Stimulated activated naive CD8-positive, alpha-beta T cell treated with anti-CD3 and anti-CD28 coated beads, Interleukin-15, Interleukin-2, amounts not matched to agents 100 ng/mL and 50 ng/mL, for 24 hours (primary cell): ENCODE measurements around the gene CELF4.

ENCODE experiments used
- H3K27ac Mint-ChIP-seq: one replicate; pipeline ENCODE4 v1.8.0; 2021; ENCODE audit warnings: mild to moderate bottlenecking, mixed read lengths
- H3K27me3 Mint-ChIP-seq: one replicate; pipeline ENCODE4 v1.8.0; 2021; ENCODE audit warnings: mixed read lengths
- H3K36me3 Mint-ChIP-seq: one replicate; pipeline ENCODE4 v1.8.0; 2021; ENCODE audit warnings: low read depth, mixed read lengths
- H3K4me1 Mint-ChIP-seq: one replicate; pipeline ENCODE4 v1.8.0; 2021; ENCODE audit warnings: low read depth, mixed read lengths
- H3K4me3 Mint-ChIP-seq: one replicate; pipeline ENCODE4 v1.8.0; 2021; ENCODE audit warnings: mild to moderate bottlenecking, mixed read lengths
- H3K9me3 Mint-ChIP-seq: one replicate; pipeline ENCODE4 v1.8.0; 2021; ENCODE audit warnings: mixed read lengths

Gene CELF4

GRCh38 chr18:37529863-37530262 is 35.7 kb downstream of the CELF4 start:
- H3K9me3 Mint-ChIP-seq = no peaks in the 10 kb centered on the region
- H3K27me3 Mint-ChIP-seq = peaks cover 16% of the 10 kb centered on the region
- no peak overlapping the region for H3K4me3 Mint-ChIP-seq
- H3K4me1 Mint-ChIP-seq = no peaks in the 10 kb centered on the region
- H3K36me3 Mint-ChIP-seq = no peaks in the 10 kb centered on the region
- no peak overlapping the region for H3K27ac Mint-ChIP-seq

GRCh38 chr18:37529296-37529695 is 36.3 kb downstream of the CELF4 start:
- Mint-ChIP-seq H3K4me1 (no peaks in the 10 kb centered on the region), H3K27me3 (peaks cover 21% of the 10 kb centered on the region), H3K36me3 (no peaks in the 10 kb centered on the region), H3K4me3 (no peak overlapping the region), H3K9me3 (no peaks in the 10 kb centered on the region), H3K27ac (no peak overlapping the region)

DNA sequence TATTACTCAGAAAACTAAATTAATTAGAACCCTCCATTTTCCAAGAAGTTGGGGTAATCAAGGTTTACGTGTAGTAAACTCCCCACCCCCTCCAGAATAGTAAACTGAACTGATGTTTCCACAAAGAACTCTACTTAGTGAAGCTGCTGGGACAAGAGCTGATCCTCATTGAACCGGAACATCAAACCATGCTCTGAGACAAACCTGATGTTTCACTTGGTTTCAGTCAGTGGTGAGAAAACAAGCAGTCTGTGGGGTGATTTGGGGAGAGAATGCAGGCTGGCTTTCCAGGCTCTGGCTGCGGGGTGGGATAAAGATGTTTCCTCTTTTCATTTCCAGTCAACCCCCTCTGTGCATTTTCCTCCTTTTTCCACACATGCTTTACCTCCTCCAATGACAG is 38.2 kb downstream of the CELF4 start:
- Mint-ChIP-seq H3K27me3 (peaks cover 32% of the 10 kb centered on the region), H3K27ac (no peak overlapping the region), H3K9me3 (no peaks in the 10 kb centered on the region), H3K36me3 (no peaks in the 10 kb centered on the region), H3K4me3 (no peak overlapping the region), H3K4me1 (no peaks in the 10 kb centered on the region)

DNA sequence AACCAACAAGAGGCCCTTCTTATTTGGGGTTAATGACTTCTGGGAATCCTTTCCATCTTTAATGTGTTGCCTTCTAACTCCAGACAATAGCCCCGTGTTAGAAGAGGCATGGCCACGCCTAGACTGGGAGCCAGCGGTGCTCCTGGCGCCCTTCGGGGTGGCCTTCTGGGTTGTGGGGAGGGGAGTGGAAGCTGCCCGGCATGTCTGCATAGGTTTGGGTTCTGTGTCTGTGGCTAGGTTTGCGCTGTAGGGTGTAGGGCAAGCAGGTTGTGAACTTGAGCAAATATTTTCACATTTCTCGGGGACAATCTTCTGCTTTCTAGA is 40.4 kb downstream of the CELF4 start:
- no peaks in the 10 kb centered on the region for H3K36me3 Mint-ChIP-seq
- peaks cover 37% of the 10 kb centered on the region for H3K27me3 Mint-ChIP-seq
- no peaks in the 10 kb centered on the region for H3K4me1 Mint-ChIP-seq
- no peak overlapping the region for H3K4me3 Mint-ChIP-seq
- H3K27ac Mint-ChIP-seq = no peak overlapping the region
- no peaks in the 10 kb centered on the region for H3K9me3 Mint-ChIP-seq

GRCh38 chr18:37524498-37525261 is 40.9 kb downstream of the CELF4 start:
- Mint-ChIP-seq H3K27me3 (peaks cover 37% of the 10 kb centered on the region), H3K36me3 (no peaks in the 10 kb centered on the region), H3K4me1 (no peaks in the 10 kb centered on the region), H3K4me3 (no peak overlapping the region), H3K9me3 (no peaks in the 10 kb centered on the region), H3K27ac (no peak overlapping the region)

- Mint-ChIP-seq H3K4me1 (no peaks in the 10 kb centered on the region), H3K27me3 (peaks cover 37% of the 10 kb centered on the region), H3K27ac (no peak overlapping the region), H3K36me3 (no peaks in the 10 kb centered on the region), H3K9me3 (no peaks in the 10 kb centered on the region), H3K4me3 (no peak overlapping the region)
Observed at GRCh38 chr18:37524139-37524497, 41.5 kb downstream of the CELF4 start.

DNA sequence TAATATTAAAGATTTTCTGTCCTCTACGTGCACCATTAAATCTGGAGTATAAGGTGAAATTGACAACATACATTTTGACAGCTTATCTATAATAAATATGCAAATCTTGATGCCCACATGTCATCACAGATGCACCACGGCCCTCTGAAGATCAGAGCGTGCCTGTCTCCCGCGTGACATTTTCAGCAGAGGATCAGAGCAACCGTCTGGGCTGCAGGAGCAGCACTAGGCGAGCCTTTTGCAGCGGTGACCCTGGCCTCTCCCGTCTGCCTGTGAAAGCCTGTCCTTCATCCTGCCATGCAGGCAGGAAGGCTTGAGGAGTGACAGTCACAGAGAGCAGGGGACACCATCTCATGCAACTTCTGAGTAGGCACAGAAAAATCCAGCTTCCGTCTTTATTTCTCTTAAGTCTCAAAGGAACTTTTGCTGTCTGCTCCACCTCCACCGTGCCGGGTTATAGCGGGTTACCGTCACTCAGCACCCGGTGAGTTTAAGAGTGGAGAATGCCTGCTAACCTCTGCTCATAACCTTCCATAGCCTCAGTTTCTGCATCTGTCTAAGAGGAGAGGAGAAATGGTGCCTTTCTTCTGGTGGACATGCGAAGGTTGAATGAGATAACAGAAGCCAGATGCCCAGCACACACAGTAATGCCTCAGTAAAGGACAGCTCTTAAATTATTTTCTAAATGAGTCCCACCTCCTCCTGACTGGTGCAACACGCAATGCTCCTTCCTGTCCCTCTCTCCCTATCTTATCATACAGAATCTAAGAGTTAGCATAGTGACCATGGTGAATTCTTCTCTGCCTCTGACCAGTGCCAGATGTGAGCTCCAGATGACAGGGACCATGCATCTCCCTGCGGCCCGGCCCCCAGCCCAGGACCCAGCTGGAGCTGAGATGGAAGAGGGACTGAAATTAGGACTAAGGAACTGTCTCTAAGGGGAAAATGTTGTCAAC is 43.8 kb downstream of the CELF4 start:
- H3K27me3 Mint-ChIP-seq = peaks cover 37% of the 10 kb centered on the region
- H3K36me3 Mint-ChIP-seq = no peaks in the 10 kb centered on the region
- H3K9me3 Mint-ChIP-seq = no peaks in the 10 kb centered on the region
- no peak overlapping the region for H3K27ac Mint-ChIP-seq
- no peak overlapping the region for H3K4me3 Mint-ChIP-seq
- no peaks in the 10 kb centered on the region for H3K4me1 Mint-ChIP-seq

DNA sequence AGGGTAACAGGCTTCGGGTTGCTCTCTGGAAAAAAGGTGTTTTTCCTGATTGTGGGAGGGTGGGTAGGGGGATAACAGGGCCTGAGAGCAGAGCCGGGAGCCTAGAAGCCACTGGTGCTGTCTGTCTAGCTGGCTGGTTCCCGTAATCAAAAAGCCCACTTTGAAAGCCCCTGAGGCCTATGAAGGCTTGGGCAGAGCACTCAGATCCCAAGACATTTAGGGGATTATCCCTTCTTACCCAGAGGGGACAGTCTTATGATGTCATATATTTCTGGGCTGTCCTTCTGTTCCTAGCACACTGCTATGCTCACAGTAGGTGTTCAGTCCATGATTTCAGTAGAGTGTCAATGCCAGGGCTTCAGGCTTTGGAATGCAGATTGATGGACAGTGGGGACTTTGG is 45.1 kb downstream of the CELF4 start:
- H3K9me3 Mint-ChIP-seq = no peaks in the 10 kb centered on the region
- no peaks in the 10 kb centered on the region for H3K36me3 Mint-ChIP-seq
- no peaks in the 10 kb centered on the region for H3K4me1 Mint-ChIP-seq
- no peak overlapping the region for H3K27ac Mint-ChIP-seq
- H3K27me3 Mint-ChIP-seq = peaks cover 27% of the 10 kb centered on the region
- H3K4me3 Mint-ChIP-seq = no peak overlapping the region

GRCh38 chr18:37519510-37520135 is 46.0 kb downstream of the CELF4 start:
- Mint-ChIP-seq H3K27me3 (peaks cover 19% of the 10 kb centered on the region), H3K27ac (no peak overlapping the region), H3K9me3 (no peaks in the 10 kb centered on the region), H3K4me3 (no peak overlapping the region), H3K4me1 (no peaks in the 10 kb centered on the region), H3K36me3 (no peaks in the 10 kb centered on the region)

DNA sequence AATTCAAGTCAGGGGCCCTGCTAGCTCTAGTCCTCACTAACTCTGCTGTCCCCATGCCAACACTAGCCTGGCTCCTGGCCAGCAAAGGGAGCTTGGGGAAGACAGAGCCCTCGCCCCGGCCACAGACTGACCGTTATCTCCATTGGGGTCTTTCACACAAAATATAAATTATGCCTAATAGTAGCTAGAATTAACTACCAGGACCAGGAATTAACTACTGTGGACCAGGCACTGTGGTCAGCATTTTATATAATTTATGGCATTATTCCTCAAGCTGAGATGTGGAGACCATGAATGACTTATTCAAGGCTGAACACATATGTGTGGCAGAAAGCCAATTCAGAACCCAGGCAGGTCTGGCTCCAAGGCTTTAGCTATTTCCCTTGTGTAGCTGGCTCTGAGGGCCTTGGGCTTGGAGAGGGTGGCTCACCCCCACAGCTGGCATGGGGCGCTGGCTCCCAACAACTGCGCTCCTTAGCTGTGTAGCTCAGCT is 49.2 kb downstream of the CELF4 start:
- H3K27me3 Mint-ChIP-seq = peaks cover 6% of the 10 kb centered on the region
- no peaks in the 10 kb centered on the region for H3K9me3 Mint-ChIP-seq
- no peaks in the 10 kb centered on the region for H3K36me3 Mint-ChIP-seq
- H3K27ac Mint-ChIP-seq = no peak overlapping the region
- H3K4me1 Mint-ChIP-seq = no peaks in the 10 kb centered on the region
- H3K4me3 Mint-ChIP-seq = no peak overlapping the region

DNA sequence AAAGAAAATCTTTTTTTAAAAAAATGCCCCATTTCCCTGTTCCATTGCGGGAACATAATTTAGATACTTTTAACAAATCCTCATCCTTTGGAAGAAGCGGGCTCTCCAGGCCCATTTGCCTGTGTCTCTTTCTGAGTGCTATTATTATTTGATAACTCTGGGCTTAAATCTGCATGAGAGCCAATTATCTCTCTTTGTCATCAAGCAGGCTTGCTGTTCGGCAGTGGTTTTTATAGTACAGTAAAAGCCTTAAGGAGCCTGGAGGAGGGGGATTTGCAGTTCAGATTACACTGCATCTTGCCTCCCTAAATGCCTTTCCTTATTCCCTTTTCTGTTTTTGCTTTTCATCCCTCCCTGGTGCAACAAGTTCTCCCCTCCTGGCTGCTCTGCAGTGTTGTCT is 50.6 kb downstream of the CELF4 start:
- H3K4me3 Mint-ChIP-seq = no peak overlapping the region
- peaks cover 6% of the 10 kb centered on the region for H3K27me3 Mint-ChIP-seq
- H3K27ac Mint-ChIP-seq = no peak overlapping the region
- H3K36me3 Mint-ChIP-seq = no peaks in the 10 kb centered on the region
- H3K4me1 Mint-ChIP-seq = no peaks in the 10 kb centered on the region
- H3K9me3 Mint-ChIP-seq = peaks cover 1% of the 10 kb centered on the region

DNA sequence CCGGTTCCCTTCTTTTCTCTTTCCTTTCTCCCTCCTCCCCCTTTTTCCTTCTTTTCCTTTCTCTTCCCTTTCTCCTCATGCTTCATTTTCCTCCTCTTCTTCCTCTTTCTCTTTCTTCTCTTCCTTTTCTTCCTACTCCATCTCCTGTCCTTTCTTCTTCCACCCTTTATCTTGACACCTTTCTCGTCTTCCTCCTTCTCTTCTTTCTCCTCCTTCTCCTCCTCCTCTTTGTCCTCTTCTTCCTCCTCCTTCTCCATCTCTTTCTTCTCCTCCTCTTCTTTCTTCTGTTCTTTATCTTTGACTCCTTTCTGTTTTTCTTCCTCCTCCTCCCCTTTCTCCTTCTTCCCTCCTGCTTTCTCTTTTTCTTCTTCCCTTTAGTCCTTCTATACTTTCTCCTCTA is 53.2 kb downstream of the CELF4 start:
- no peak overlapping the region for H3K27ac Mint-ChIP-seq
- no peaks in the 10 kb centered on the region for H3K4me1 Mint-ChIP-seq
- peaks cover 6% of the 10 kb centered on the region for H3K9me3 Mint-ChIP-seq
- peaks cover 6% of the 10 kb centered on the region for H3K27me3 Mint-ChIP-seq
- no peaks in the 10 kb centered on the region for H3K36me3 Mint-ChIP-seq
- H3K4me3 Mint-ChIP-seq = no peak overlapping the region

DNA sequence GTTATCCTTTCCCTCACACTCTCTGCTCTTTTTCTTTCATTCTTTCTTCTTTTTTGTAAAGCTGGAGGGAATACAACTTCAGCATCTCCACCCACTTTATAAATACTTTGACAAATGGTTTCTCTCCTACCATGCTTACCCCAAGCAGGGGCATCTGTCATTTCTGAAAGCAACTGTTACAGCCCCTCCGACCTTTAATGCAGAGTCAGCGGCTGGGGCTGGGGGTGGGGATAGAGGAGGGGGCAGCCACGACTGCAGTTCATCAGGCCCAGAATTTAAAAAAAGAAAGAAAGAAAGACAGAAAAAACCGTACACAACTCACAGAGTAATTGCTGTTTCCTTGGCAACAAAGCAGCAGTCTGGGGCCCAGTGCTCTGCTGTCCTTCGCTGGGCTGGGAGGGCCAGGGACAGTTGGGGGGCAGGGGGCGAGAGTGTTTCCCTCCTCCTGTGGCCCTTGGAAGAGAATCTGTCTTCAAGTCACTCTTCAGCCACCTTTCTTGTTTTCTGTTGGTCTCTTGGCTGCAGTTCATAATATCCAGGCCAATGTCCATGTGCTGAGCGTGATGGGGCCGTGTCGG is 53.8 kb downstream of the CELF4 start:
- Mint-ChIP-seq H3K4me3 (no peak overlapping the region), H3K27ac (no peak overlapping the region), H3K4me1 (no peaks in the 10 kb centered on the region), H3K9me3 (peaks cover 6% of the 10 kb centered on the region), H3K36me3 (no peaks in the 10 kb centered on the region), H3K27me3 (peaks cover 6% of the 10 kb centered on the region)

GRCh38 chr18:37509600-37509999 is 56.0 kb downstream of the CELF4 start:
- Mint-ChIP-seq H3K36me3 (no peaks in the 10 kb centered on the region), H3K4me3 (no peak overlapping the region), H3K27ac (no peak overlapping the region), H3K9me3 (peaks cover 6% of the 10 kb centered on the region), H3K4me1 (no peaks in the 10 kb centered on the region), H3K27me3 (peaks cover 6% of the 10 kb centered on the region)

DNA sequence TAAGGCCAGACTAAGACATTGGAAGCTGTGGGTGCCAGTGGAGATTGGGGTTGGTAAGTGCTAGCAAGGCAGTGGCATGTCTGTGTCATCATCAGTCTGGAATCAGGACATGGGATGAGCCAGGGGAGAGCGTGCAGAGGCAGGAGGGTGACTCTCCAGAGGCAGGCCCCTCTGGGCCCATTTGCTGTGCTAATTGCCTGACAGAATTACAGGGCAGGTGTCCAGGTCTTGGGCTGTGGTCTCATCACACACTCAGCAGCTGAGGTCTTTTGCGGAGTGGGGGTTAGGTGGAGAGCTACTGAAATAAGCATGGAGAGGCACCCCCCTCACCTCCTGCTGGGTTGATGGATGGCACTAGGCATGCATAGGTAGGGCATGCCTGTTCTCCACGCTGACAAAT is 57.4 kb downstream of the CELF4 start:
- Mint-ChIP-seq H3K27me3 (peaks cover 4% of the 10 kb centered on the region), H3K4me1 (no peaks in the 10 kb centered on the region), H3K27ac (no peak overlapping the region), H3K36me3 (no peaks in the 10 kb centered on the region), H3K4me3 (no peak overlapping the region), H3K9me3 (peaks cover 6% of the 10 kb centered on the region)
